H1 (cell line): Measurements from ENCODE around the gene P3H2. TPM values are rescaled to one million over a fixed set of nuclear protein-coding genes. Genes with fewer than 3 reads are reported as not detected.

Experiments
- CTCF ChIA-PET: fragments of 300-600 bp; sonication (Branson Sonifier 250); formaldehyde crosslinking; loops from one replicate; lab custom pipeline; 2021; ENCODE audit not compliant: partially characterized antibody; lab: Charles Lee
- POLR2A ChIA-PET: fragments of 300-600 bp; sonication (Branson Sonifier 250); formaldehyde crosslinking; loops from one replicate; lab custom pipeline; 2021; ENCODE audit warnings: inconsistent platforms; ENCODE audit not compliant: partially characterized antibody; lab: Charles Lee
- DNase-seq, 2 experiments: peaks; one replicate each; pipeline versions ENCODE4 v3.0.0 to v3.0.0-alpha.2; 2010 to 2022; ENCODE audit warnings: low spot score in 2 of 2, low read depth in 1 of 2, mixed read lengths in 1 of 2
- FAIRE-seq: peaks from 2 replicates; lab custom pipeline; 2011; peaks lifted over from hg19 to GRCh38; lab: Jason Lieb, UNC
- H2AFZ ChIP-seq: 2 replicates; pipeline ENCODE4 v1.8.1; 2012; ENCODE audit warnings: low read length, inconsistent platforms
- H2AK5ac ChIP-seq: 2 replicates; pipeline ENCODE4 v1.6.1; 2013; ENCODE audit warnings: low read depth, low read length
- H2BK120ac ChIP-seq: replicated peaks from 2 replicates; pipeline ENCODE3; 2013; ENCODE audit warnings: low read depth, low read length, inconsistent platforms
- H2BK12ac ChIP-seq: 2 replicates; pipeline ENCODE4 v1.6.1; 2013; ENCODE audit warnings: low read depth, low read length
- H2BK15ac ChIP-seq: 2 replicates; pipeline ENCODE4 v1.6.1; 2013; ENCODE audit warnings: low read length
- H2BK20ac ChIP-seq: 2 replicates; pipeline ENCODE4 v1.6.1; 2013; ENCODE audit warnings: low read length
- H2BK5ac ChIP-seq: 2 replicates; pipeline ENCODE4 v1.6.1; 2013; ENCODE audit warnings: low read depth, low read length
- H3K14ac ChIP-seq: 2 replicates; pipeline ENCODE4 v1.6.1; 2013; ENCODE audit warnings: inconsistent platforms; ENCODE audit not compliant: insufficient read length
- H3K18ac ChIP-seq: 2 replicates; pipeline ENCODE4 v1.6.1; 2013; ENCODE audit warnings: low read length; ENCODE audit errors: extremely low read depth
- H3K23ac ChIP-seq: 2 replicates; pipeline ENCODE4 v1.6.1; 2013; ENCODE audit warnings: inconsistent platforms; ENCODE audit not compliant: insufficient read length
- H3K23me2 ChIP-seq: 2 replicates; pipeline ENCODE4 v1.6.1; 2013; ENCODE audit warnings: low read depth, low read length
- H3K27ac ChIP-seq: 2 replicates; pipeline ENCODE4 v1.6.1; 2011; ENCODE audit warnings: low read depth, low read length, inconsistent platforms
- H3K27me3 ChIP-seq, 4 experiments: replicated peaks in 1 of 4; 1 replicate in 1 of 4; 2 replicates in 3 of 4; pipeline versions ENCODE4 v1.6.1 to v1.8.1; 2011 to 2013; ENCODE audit warnings: low read length in 3 of 4, mild to moderate bottlenecking in 3 of 4, inconsistent platforms in 2 of 4, mixed read lengths in 2 of 4, moderate library complexity in 1 of 4; ENCODE audit not compliant: control insufficient read depth in 3 of 4, insufficient read depth in 3 of 4; ENCODE audit errors: extremely low read depth in 1 of 4
- H3K36me3 ChIP-seq, 4 experiments: 2 replicates each; pipeline versions ENCODE4 v1.6.1 to v1.8.1; 2011 to 2013; ENCODE audit warnings: mild to moderate bottlenecking in 4 of 4, low read length in 3 of 4, moderate library complexity in 2 of 4, control low read depth in 1 of 4, inconsistent platforms in 1 of 4; ENCODE audit not compliant: insufficient read depth in 4 of 4, control insufficient read depth in 2 of 4
- H3K4ac ChIP-seq: replicated peaks from 2 replicates; pipeline ENCODE3; 2013; ENCODE audit warnings: low read length, low read depth, mixed read lengths, inconsistent platforms; ENCODE audit not compliant: insufficient read length
- H3K4me1 ChIP-seq, 4 experiments: replicated peaks in 1 of 4; 1 replicate in 1 of 4; 2 replicates in 3 of 4; pipeline versions ENCODE4 v1.6.1 to v1.8.1; 2011 to 2013; ENCODE audit warnings: low read length in 3 of 4, inconsistent platforms in 2 of 4, mixed read lengths in 1 of 4; ENCODE audit not compliant: insufficient read depth in 4 of 4, control insufficient read depth in 3 of 4
- H3K4me2 ChIP-seq, 2 experiments: 2 replicates each; pipeline versions ENCODE4 v1.6.1 to v1.8.1; 2011 to 2013; ENCODE audit warnings: low read depth in 2 of 2, low read length in 2 of 2, control low read depth in 1 of 2, inconsistent platforms in 1 of 2, mild to moderate bottlenecking in 1 of 2; ENCODE audit not compliant: insufficient read depth in 1 of 2
- H3K4me3 ChIP-seq, 4 experiments: fragments of 200-600, 300-600 bp in 1 of 4; sonication (generic), shearing (Covaris generic), sonication (Bioruptor Twin) in 1 of 4; 2 replicates each; pipeline versions ENCODE4 v1.5.1 to v1.8.1; 2011 to 2016; ENCODE audit warnings: low read length in 4 of 4, low read depth in 3 of 4, control low read depth in 2 of 4, inconsistent platforms in 2 of 4, mild to moderate bottlenecking in 2 of 4, mixed read lengths in 1 of 4, moderate library complexity in 1 of 4; ENCODE audit not compliant: insufficient read depth in 2 of 4; ENCODE audit errors: extremely low read depth in 1 of 4
- H3K56ac ChIP-seq: replicated peaks from 2 replicates; pipeline ENCODE3; 2013; ENCODE audit warnings: low read depth, mild to moderate bottlenecking, mixed read lengths, low read length, inconsistent platforms; ENCODE audit not compliant: insufficient read length
- H3K79me1 ChIP-seq: 2 replicates; pipeline ENCODE4 v1.6.1; 2013; ENCODE audit warnings: low read depth, low read length, control low read depth
- H3K79me2 ChIP-seq, 2 experiments: 2 replicates each; pipeline versions ENCODE4 v1.6.1 to v1.8.1; 2012 to 2013; ENCODE audit warnings: low read length in 2 of 2, mild to moderate bottlenecking in 2 of 2, inconsistent platforms in 1 of 2; ENCODE audit not compliant: insufficient read depth in 2 of 2, control insufficient read depth in 1 of 2
- H3K9ac ChIP-seq, 4 experiments: replicated peaks in 1 of 4; 1 replicate in 1 of 4; 2 replicates in 3 of 4; pipeline versions ENCODE4 v1.6.1 to v1.8.1; 2011 to 2013; ENCODE audit warnings: low read depth in 3 of 4, low read length in 3 of 4, control low read depth in 2 of 4, mild to moderate bottlenecking in 2 of 4, moderate library complexity in 2 of 4, inconsistent platforms in 1 of 4; ENCODE audit errors: extremely low read depth in 1 of 4
- H3K9me3 ChIP-seq, 2 experiments: 2 replicates each; pipeline versions ENCODE4 v1.6.1 to v1.8.1; 2012 to 2013; ENCODE audit warnings: mild to moderate bottlenecking in 2 of 2, moderate library complexity in 2 of 2, control low read depth in 1 of 2, inconsistent platforms in 1 of 2, low read depth in 1 of 2, low read length in 1 of 2, mixed read lengths in 1 of 2; ENCODE audit not compliant: insufficient read depth in 2 of 2
- H4K20me1 ChIP-seq, 2 experiments: replicated peaks in 1 of 2; 2 replicates each; pipeline versions ENCODE3 to v1.8.1; 2011 to 2013; ENCODE audit warnings: inconsistent platforms in 2 of 2, low read length in 2 of 2, mild to moderate bottlenecking in 1 of 2; ENCODE audit not compliant: insufficient read depth in 2 of 2, control insufficient read depth in 1 of 2
- H4K5ac ChIP-seq: 2 replicates; pipeline ENCODE4 v1.6.1; 2013; ENCODE audit warnings: low read length, low read depth, mixed read lengths, inconsistent platforms; ENCODE audit not compliant: insufficient read length
- H4K8ac ChIP-seq: 2 replicates; pipeline ENCODE4 v1.8.0; 2013; ENCODE audit warnings: mild to moderate bottlenecking, moderate library complexity, low read length, inconsistent platforms; ENCODE audit not compliant: insufficient read depth; ENCODE audit errors: extremely low read depth
- H4K91ac ChIP-seq: replicated peaks from 2 replicates; pipeline ENCODE3; 2013; ENCODE audit warnings: low read length, mixed read lengths, inconsistent platforms; ENCODE audit not compliant: insufficient read length
- BACH1 ChIP-seq: IDR thresholded peaks from 2 replicates; pipeline ENCODE4 v1.6.1; 2012; ENCODE audit warnings: low read length, improper control_type of control experiment
- BRCA1 ChIP-seq: IDR thresholded peaks from 2 replicates; pipeline ENCODE4 v1.6.1; 2012; ENCODE audit warnings: low read depth, low read length, improper control_type of control experiment
- CBX5 ChIP-seq: fragments of 300-800, 300-1000 bp; sonication (generic); IDR thresholded peaks from 2 replicates; pipeline ENCODE4 v1.7.1; 2016; ENCODE audit warnings: antibody characterized with exemption, low read length, low read depth
- EGR1 ChIP-seq: IDR thresholded peaks from 2 replicates; pipeline ENCODE4 v1.6.1; 2011; ENCODE audit warnings: low read depth, low read length, borderline replicate concordance
- JUN ChIP-seq: IDR thresholded peaks from 2 replicates; pipeline ENCODE4 v1.6.1; 2011; ENCODE audit warnings: low read depth, mild to moderate bottlenecking, improper control_type of control experiment, low read length
- POLR2AphosphoS5 ChIP-seq: IDR thresholded peaks from 2 replicates; pipeline ENCODE4 v1.6.1; 2011; ENCODE audit warnings: low read depth, low read length
- RFX5 ChIP-seq: IDR thresholded peaks from 2 replicates; pipeline ENCODE4 v1.6.1; 2011; ENCODE audit warnings: low read depth, low read length, improper control_type of control experiment, borderline replicate concordance
- SIN3A ChIP-seq, 2 experiments: IDR thresholded peaks in 1 of 2; conservative IDR thresholded peaks in 1 of 2; 2 replicates each; pipeline ENCODE4 v1.6.1; 2011 to 2012; ENCODE audit warnings: low read length in 2 of 2, improper control_type of control experiment in 1 of 2, low read depth in 1 of 2, mild to moderate bottlenecking in 1 of 2
- TAF1 ChIP-seq: IDR thresholded peaks from 2 replicates; pipeline ENCODE4 v1.6.1; 2011; ENCODE audit warnings: mild to moderate bottlenecking, low read depth, low read length
- YY1 ChIP-seq: IDR thresholded peaks from 2 replicates; pipeline ENCODE4 v1.6.1; 2011; ENCODE audit warnings: low read depth, mild to moderate bottlenecking, low read length
- WGBS, 2 experiments: shearing (Covaris generic) in 1 of 2; methylation state at CpG; one replicate each; pipeline versions ENCODE4 v1.1.6 to v1.1.7; 2013 to 2015; ENCODE audit warnings: low lambda C conversion rate in 2 of 2, mixed read lengths in 2 of 2, inconsistent platforms in 1 of 2, low coverage in 1 of 2, missing lambda C conversion rate in 1 of 2; ENCODE audit not compliant: insufficient replicate concordance in 2 of 2, insufficient coverage in 1 of 2, insufficient read length in 1 of 2; ENCODE audit errors: extremely low coverage in 1 of 2, missing lambda C conversion rate in 1 of 2; 5-methylcytosine and 5-hydroxymethylcytosine counted together
- polyA plus RNA-seq, 7 experiments: library from polyadenylated mRNA; depleted of rRNA in 3 of 7; stranded (reverse) in 5 of 7; unstranded in 2 of 7; fragments of >200 nt in 5 of 7; fragments of 200-250 nt in 2 of 7; gene quantifications; 1 replicate in 5 of 7; 2 replicates in 1 of 7; 4 replicates in 1 of 7; pipeline versions ENCODE4 v1.2.1 to v1.2.3, GENCODE V29; 2011 to 2013; ENCODE audit warnings: missing spikeins in 2 of 7, mixed read lengths in 2 of 7
- total RNA-seq: library from RNA; stranded (reverse); fragmentation: NEBNext Ultra II Directional; extraction: Animal tissue kit (Norgen Biotek cat#: 25700); gene quantifications from 2 replicates; pipeline ENCODE4 v1.2.1, GENCODE V29; 2021
- TF ChIP-seq, protein P1 (sequence below): IDR thresholded peaks from 2 replicates; pipeline ENCODE4 v1.6.1; 2012; ENCODE audit warnings: low read length, inconsistent platforms

P3H2 gene
- total and polyA plus RNA-seq, 2 of the 8 experiments (the other 6 are each of a cell fraction or from before 2014, with no cell fraction given): 40.5 to 60.4 TPM

DNA sequence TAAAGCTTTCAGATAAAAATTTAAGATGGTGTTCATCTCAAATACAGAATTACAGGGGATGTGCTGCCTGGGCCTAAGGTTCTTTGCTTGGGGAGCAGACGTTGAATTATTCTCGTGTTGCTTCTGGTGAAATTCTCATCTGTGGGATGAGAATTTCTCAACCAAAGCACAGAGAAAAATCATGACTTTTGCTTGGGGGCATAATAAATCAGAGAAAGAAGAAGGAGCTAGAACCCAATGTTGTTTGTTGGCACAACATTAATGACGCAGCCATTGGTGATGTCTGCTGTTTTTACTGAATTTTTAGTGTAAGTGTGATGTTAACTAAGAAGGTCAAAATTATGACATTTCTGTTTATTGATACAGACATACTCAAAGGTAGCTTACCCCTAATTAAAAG is 35.7 kb downstream of the P3H2 start:
- Histone ChIP-seq H3K79me2 (peaks cover 0 to 46% of the 10 kb centered on the region in 2 experiments; a peak in 2 of 4 replicates), H3K4me1 (peaks cover 2 to 9% (median 5%) of the 10 kb centered on the region in 4 experiments; a peak in 5 of 7 replicates), H2BK20ac (no peak overlapping the region), H3K27ac (no peak overlapping the region), H3K14ac (no peak overlapping the region), H4K91ac (no peak overlapping the region), H3K23me2 (no peaks in the 10 kb centered on the region), H2AK5ac (no peak overlapping the region), H2BK5ac (no peak overlapping the region), H4K5ac (no peak overlapping the region), H3K4ac (no peak overlapping the region), H2BK12ac (no peak overlapping the region; the same call in 1 of the 2 replicates), H3K18ac (no peak overlapping the region), H3K9ac (no peak overlapping the region), H3K36me3 (0 out of 8 replicates have a peak, but pooled peaks cover 0 to 4% (median 0%) of the 10 kb centered on the region in 4 experiments), H3K27me3 (no peaks in the 10 kb centered on the region), H2BK120ac (no peak overlapping the region), H4K20me1 (peaks cover 0 to 2% of the 10 kb centered on the region in 2 experiments), H3K4me2 (no peak overlapping the region), H4K8ac (no peak overlapping the region), H3K56ac (no peak overlapping the region), H3K79me1 (no peaks in the 10 kb centered on the region), H2BK15ac (no peak overlapping the region), H2AFZ (no peak overlapping the region), H3K23ac (no peak overlapping the region), H3K9me3 (no peaks in the 10 kb centered on the region), H3K4me3 (no peak overlapping the region)
- DNase-seq (no peak), FAIRE-seq (no peak)
- WGBS, 2 experiments: 93% methylated on average over 3 of the region's 3 CpGs; no CpG with 5 or more reads in 1 of the 2 experiments
- CTCF ChIA-PET: interaction anchor here (0.7 to 2.2 kb wide), 9 partner anchors 8 to 130 kb away, joined by 3 to 6 read pairs (median 3); no protein-coding TSS in a partner anchor
- POLR2A ChIA-PET: no interaction called here
- TF ChIP-seq TAF1 (no peak), POLR2AphosphoS5 (no peak), RFX5 (no peak), BACH1 (no peak), SIN3A (conservative IDR thresholded peaks at IDR 0.05 in 1 of 2, IDR thresholded peaks at IDR 0.05 in 1 of 2; ENCODE audit: low read depth in 1 of 2, low read length in 2 of 2) (no peak), BRCA1 (no peak), YY1 (no peak), JUN (no peak), EGR1 (no peak), CBX5 (no peak)
- TF ChIP-seq, protein P1, sequence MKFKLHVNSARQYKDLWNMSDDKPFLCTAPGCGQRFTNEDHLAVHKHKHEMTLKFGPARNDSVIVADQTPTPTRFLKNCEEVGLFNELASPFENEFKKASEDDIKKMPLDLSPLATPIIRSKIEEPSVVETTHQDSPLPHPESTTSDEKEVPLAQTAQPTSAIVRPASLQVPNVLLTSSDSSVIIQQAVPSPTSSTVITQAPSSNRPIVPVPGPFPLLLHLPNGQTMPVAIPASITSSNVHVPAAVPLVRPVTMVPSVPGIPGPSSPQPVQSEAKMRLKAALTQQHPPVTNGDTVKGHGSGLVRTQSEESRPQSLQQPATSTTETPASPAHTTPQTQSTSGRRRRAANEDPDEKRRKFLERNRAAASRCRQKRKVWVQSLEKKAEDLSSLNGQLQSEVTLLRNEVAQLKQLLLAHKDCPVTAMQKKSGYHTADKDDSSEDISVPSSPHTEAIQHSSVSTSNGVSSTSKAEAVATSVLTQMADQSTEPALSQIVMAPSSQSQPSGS: no peak
